CD4-positive, alpha-beta T cell (primary cell): ENCODE results near the gene ZNF136. TPM values are rescaled to one million over a fixed set of nuclear protein-coding genes. Genes with fewer than 3 reads are reported as not detected.
A peak's percentile ranks its signal among the peaks of the same experiment; 100 is the strongest.

Source experiments
- ATAC-seq: fragments of 200-7000 bp; cut with Tn5 transposase; one replicate; pipeline ENCODE4 v1.10.0; 2022; ENCODE audit warnings: mild to moderate bottlenecking; ENCODE audit not compliant: poor library complexity
- CTCF ChIA-PET: fragments of 350-600 bp; sonication (Branson Sonifier 250); formaldehyde crosslinking; loops from one replicate; lab custom pipeline; 2021; ENCODE audit warnings: antibody characterized with exemption, inconsistent platforms; lab: Charles Lee
- POLR2A ChIA-PET: fragments of 350-600 bp; sonication (Branson Sonifier 250); formaldehyde crosslinking; loops from one replicate; lab custom pipeline; 2021; ENCODE audit warnings: antibody characterized with exemption, inconsistent platforms; lab: Charles Lee
- DNase-seq, 14 experiments: peaks; one replicate each; pipeline ENCODE4 v3.0.0-alpha.2; 2013 to 2020; ENCODE audit warnings: mixed read lengths in 2 of 14
- H3K27ac ChIP-seq, 2 donors: one replicate each; pipeline versions ENCODE4 v1.5.1 to v1.7.0; 2013; ENCODE audit warnings: low read length in 2 of 2, low read depth in 1 of 2, mild to moderate bottlenecking in 1 of 2
- H3K27me3 ChIP-seq, 2 experiments: 1 replicate in 1 of 2; 2 replicates in 1 of 2; pipeline versions ENCODE4 v1.6.1 to v1.7.0; 2013; ENCODE audit warnings: low read length in 2 of 2, control low read depth in 1 of 2, mild to moderate bottlenecking in 1 of 2, moderate library complexity in 1 of 2; ENCODE audit not compliant: insufficient read depth in 2 of 2, control insufficient read depth in 1 of 2
- H3K36me3 ChIP-seq: one replicate; pipeline ENCODE4 v1.6.1; 2013; ENCODE audit warnings: low read length, control low read depth; ENCODE audit not compliant: insufficient read depth
- H3K4me1 ChIP-seq: one replicate; pipeline ENCODE4 v1.6.1; 2013; ENCODE audit warnings: low read length, control low read depth; ENCODE audit not compliant: insufficient read depth
- H3K4me3 ChIP-seq: one replicate; pipeline ENCODE4 v1.5.1; 2013; ENCODE audit warnings: mild to moderate bottlenecking, low read length, moderate library complexity
- H3K9me3 ChIP-seq, 2 experiments: 1 replicate in 1 of 2; 2 replicates in 1 of 2; pipeline versions ENCODE4 v1.6.1 to v1.7.0; 2013; ENCODE audit warnings: low read length in 2 of 2, mild to moderate bottlenecking in 2 of 2, control low read depth in 1 of 2, moderate library complexity in 1 of 2; ENCODE audit not compliant: control insufficient read depth in 1 of 2, insufficient read depth in 1 of 2
- H3K27ac Mint-ChIP-seq: one replicate; pipeline ENCODE4 v1.8.0; 2020; ENCODE audit warnings: mixed read lengths
- H3K27me3 Mint-ChIP-seq: one replicate; pipeline ENCODE4 v1.8.0; 2021; ENCODE audit warnings: mixed read lengths
- H3K36me3 Mint-ChIP-seq: one replicate; pipeline ENCODE4 v1.8.0; 2021; ENCODE audit warnings: low read depth, mixed read lengths
- H3K4me1 Mint-ChIP-seq: one replicate; pipeline ENCODE4 v1.8.0; 2021; ENCODE audit warnings: low read depth, mixed read lengths
- H3K4me3 Mint-ChIP-seq: one replicate; pipeline ENCODE4 v1.8.0; 2020; ENCODE audit warnings: mild to moderate bottlenecking, mixed read lengths
- H3K9me3 Mint-ChIP-seq: one replicate; pipeline ENCODE4 v1.8.0; 2020; ENCODE audit warnings: mixed read lengths
- intact Hi-C, 2 experiments: fragments of 100-400 bp; cut with DNase I in 1 of 2; cut with micrococcal nuclease in 1 of 2; formaldehyde crosslinking; loops; one replicate each; pipeline versions ENCODE4 v1.15.1 to v1.9.0; 2023 to 2025; cut with DNase I, micrococcal nuclease
- total RNA-seq, 174 experiments: library from RNA in 2 of 174; stranded (reverse) in 2 of 174; gene quantifications; one replicate each; pipeline ENCODE4 v1.2.3 and lab custom pipeline; 2021 to 2026
- TF ChIP-seq, protein P1 (sequence below): fragments of 200-600 bp; IDR thresholded peaks from one replicate; pipeline ENCODE4 v1.8.0; 2022; ENCODE audit warnings: antibody characterized with exemption, mild to moderate bottlenecking

ZNF136 gene
- total RNA-seq, 2 experiments from 2014 or later = 40.5 to 45.6 TPM

DNA sequence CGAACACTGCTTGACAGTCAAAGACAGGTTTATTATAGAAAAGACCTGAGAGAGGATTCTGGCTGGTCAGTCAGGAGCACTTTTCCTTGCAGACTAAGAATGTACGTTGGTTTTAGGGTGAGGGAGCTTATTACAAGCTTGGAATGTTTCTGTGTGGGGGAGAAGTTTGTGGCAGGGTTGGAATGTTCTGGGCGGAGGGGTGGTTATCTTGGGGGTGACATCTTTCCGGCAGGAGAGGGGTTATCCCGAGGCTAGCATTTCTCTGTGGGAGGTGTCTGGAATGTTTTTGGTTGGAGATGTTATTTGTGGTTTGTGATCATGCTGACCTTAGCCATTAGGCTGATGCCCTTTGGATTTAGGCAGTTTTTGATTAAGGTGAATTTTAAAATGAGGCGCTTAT is 61.8 kb downstream of the ZNF136 start:
- no peak overlapping the region for H3K4me3 Mint-ChIP-seq
- POLR2A ChIA-PET = interaction anchor here (0.6 to 1.1 kb wide), 2 partner anchors 54 to 100 kb away, joined by 3 to 4 read pairs; no protein-coding TSS in a partner anchor
- CTCF ChIA-PET = no interaction called here

GRCh38 chr19:12229990-12230389 is 67.1 kb downstream of the ZNF136 start:
- Mint-ChIP-seq H3K9me3 (peaks cover 3% of the 10 kb centered on the region), H3K4me1 (no peaks in the 10 kb centered on the region), H3K36me3 (peaks cover 70% of the 10 kb centered on the region), H3K27ac (peak overlapping the region; percentile 24), H3K27me3 (no peaks in the 10 kb centered on the region), H3K4me3 (no peak overlapping the region)
- intact Hi-C loops = no loop called here
- Histone ChIP-seq H3K27me3 (no peaks in the 10 kb centered on the region), H3K27ac (no peak overlapping the region), H3K4me3 (no peak overlapping the region), H3K4me1 (no peaks in the 10 kb centered on the region), H3K36me3 (peaks cover 3% of the 10 kb centered on the region), H3K9me3 (peaks cover 0 to 5% of the 10 kb centered on the region in 2 experiments)
- ATAC-seq = no peak
- DNase-seq = no peak
- TF ChIP-seq, protein P1, sequence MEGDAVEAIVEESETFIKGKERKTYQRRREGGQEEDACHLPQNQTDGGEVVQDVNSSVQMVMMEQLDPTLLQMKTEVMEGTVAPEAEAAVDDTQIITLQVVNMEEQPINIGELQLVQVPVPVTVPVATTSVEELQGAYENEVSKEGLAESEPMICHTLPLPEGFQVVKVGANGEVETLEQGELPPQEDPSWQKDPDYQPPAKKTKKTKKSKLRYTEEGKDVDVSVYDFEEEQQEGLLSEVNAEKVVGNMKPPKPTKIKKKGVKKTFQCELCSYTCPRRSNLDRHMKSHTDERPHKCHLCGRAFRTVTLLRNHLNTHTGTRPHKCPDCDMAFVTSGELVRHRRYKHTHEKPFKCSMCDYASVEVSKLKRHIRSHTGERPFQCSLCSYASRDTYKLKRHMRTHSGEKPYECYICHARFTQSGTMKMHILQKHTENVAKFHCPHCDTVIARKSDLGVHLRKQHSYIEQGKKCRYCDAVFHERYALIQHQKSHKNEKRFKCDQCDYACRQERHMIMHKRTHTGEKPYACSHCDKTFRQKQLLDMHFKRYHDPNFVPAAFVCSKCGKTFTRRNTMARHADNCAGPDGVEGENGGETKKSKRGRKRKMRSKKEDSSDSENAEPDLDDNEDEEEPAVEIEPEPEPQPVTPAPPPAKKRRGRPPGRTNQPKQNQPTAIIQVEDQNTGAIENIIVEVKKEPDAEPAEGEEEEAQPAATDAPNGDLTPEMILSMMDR = no peak
- CTCF ChIA-PET = no interaction called here
- POLR2A ChIA-PET = no interaction called here

More for the DNA sequence above, 61.8 kb downstream of the ZNF136 start:
- no peak for DNase-seq
- Histone ChIP-seq H3K4me3 (no peak overlapping the region), H3K36me3 (no peaks in the 10 kb centered on the region), H3K27ac (no peak overlapping the region), H3K4me1 (no peaks in the 10 kb centered on the region), H3K9me3 (peaks cover 0 to 12% of the 10 kb centered on the region in 2 experiments), H3K27me3 (no peaks in the 10 kb centered on the region)
- no peak for ATAC-seq
- TF ChIP-seq, protein P1 = no peak
- H3K27ac Mint-ChIP-seq = no peak overlapping the region
- intact Hi-C loops = no loop called here
- H3K27me3 Mint-ChIP-seq = no peaks in the 10 kb centered on the region
- peaks cover 2% of the 10 kb centered on the region for H3K9me3 Mint-ChIP-seq
- H3K36me3 Mint-ChIP-seq = peaks cover 52% of the 10 kb centered on the region
- peaks cover 4% of the 10 kb centered on the region for H3K4me1 Mint-ChIP-seq

- peaks cover 0 to 7% of the 10 kb centered on the region in 2 experiments for H3K9me3 ChIP-seq
- H3K27me3 ChIP-seq = no peaks in the 10 kb centered on the region
- H3K36me3 ChIP-seq = peaks cover 6% of the 10 kb centered on the region
- ChIA-PET POLR2A (no interaction called here), CTCF (no interaction called here)
- peaks cover 3% of the 10 kb centered on the region for H3K9me3 Mint-ChIP-seq
- ATAC-seq (no peak), DNase-seq (no peak)
- H3K4me3 Mint-ChIP-seq = no peak overlapping the region
- H3K4me3 ChIP-seq = no peak overlapping the region
- no peaks in the 10 kb centered on the region for H3K27me3 Mint-ChIP-seq
- peaks cover 71% of the 10 kb centered on the region for H3K36me3 Mint-ChIP-seq
- intact Hi-C loops = no loop called here
- H3K4me1 ChIP-seq = no peaks in the 10 kb centered on the region
- H3K4me1 Mint-ChIP-seq = no peaks in the 10 kb centered on the region
- no peak overlapping the region for H3K27ac ChIP-seq
- no peak overlapping the region for H3K27ac Mint-ChIP-seq
- TF ChIP-seq, protein P1 = no peak
Measured at GRCh38 chr19:12230751-12231733, 68.1 kb downstream of the ZNF136 start.
